Stimulated activated CD4-positive, alpha-beta T cell treated with anti-CD3 and anti-CD28 coated beads, Interleukin-2, amount 100 ng/mL, for 48 hours (primary cell): Measurements from ENCODE around the gene GCAT.
A peak's percentile ranks its signal among the peaks of the same experiment; 100 is the strongest.

Source experiments
- DNase-seq, 2 donors: peaks; one replicate each; pipeline ENCODE4 v3.0.0-alpha.2; 2020

The GCAT gene

GRCh38 chr22:37846433-37846832 is 38.7 kb downstream of the GCAT start:
- no peak for DNase-seq

DNA sequence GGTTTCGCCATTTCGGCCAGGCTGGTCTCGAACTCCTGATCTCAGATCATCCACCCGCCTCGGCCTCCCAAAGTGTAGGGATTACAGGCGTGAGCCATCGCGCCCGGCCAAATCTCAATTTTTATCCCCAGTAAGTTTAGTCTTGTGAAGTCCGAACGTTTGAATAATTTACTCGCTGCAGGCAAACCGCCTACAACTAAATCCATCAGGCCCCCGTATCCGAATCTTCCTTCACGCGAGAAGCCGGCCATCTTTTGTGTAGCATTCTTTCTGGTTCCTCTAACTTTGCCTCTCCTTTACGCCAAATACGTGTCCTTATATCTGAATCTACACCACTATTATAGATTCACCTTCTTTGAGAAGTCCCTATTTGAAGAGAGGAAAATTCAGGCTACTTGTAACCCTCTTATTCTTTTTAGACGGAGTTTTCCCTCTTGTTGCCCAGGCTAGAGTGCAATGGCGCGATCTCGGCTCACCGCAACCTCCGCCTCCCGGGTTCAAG is 40.9 kb downstream of the GCAT start:
- peak in 1 of 2 donors; percentile 17 for DNase-seq

DNA sequence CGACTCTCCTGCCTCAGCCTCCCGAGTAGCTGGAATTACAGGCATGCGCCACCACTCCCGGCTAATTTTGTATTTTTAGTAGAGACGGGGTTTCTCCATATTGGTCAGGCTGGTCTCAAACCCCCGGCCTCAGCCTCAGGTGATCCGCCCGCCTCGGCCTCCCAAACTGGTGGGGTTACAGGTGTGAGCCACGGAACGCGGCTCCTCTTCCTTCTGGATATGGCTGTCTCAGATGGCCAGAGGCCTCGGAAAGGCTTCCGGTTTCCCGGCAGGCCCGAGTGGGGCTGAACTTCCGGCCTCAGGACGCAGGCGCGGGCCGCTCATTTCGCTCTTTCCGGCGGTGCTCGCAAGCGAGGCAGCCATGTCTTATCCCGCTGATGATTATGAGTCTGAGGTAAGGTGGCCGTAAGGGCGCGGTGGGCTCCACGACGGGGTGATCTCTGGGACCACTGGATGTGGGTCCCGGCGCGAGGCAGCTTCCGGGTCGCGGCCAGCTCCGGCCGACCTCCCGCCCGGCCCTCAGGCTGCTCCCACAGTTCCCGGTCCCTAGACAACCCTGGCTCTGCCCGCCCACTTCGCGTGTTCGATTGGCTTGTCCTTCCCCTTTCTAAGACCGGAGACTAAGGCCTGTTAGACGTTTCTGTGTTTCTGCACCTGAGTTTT is 41.5 kb downstream of the GCAT start, which contains the start of gene EIF3L:
TSS of gene EIF3L (plus strand) at position 331 of the 663 bp plus-strand sequence. CDS start at position 362, 31 bp downstream.
- DNase-seq, result peak; percentile 83 to 84

GRCh38 chr22:37850801-37851200 is 43.1 kb downstream of the GCAT start:
- DNase-seq, result no peak

DNA sequence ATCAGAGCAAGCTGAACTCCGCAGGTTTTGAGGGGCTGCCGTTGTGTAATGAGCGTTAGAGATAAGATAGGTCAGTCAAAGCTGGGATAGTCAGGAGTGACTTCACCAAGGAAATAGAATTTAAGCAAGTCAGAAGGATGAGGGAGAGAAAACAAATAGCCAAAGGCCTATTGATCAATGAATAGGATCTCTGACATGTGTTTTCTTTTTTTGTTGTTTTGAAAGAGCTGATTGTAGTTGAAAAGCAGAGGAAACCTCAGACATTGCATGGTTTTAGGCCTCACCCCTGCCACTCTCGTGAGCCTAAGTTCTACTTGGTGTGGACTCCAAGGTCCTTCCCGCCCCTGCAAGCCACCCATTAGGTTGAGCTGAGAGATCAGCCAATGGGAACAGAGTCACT is 44.7 kb downstream of the GCAT start:
- DNase-seq, result no peak

DNA sequence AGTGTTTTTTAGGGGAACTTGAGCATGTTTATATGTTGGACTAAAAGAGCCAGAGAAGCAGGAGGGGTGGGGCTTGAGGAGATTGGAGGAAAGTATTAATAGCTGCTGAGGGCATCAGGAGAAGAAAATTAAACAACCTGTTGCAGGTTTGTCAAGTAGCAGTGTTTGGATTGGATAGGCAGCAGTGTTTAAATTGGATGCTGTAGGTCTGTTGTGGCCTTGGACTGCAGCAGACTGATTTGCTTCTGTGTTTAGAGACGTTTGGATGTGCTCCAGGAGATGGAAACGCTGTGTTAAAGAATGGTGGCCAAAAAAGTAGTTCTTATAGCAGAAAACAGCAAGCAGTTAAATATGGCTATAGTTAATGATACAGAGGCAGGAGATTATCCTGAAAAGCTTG is 47.2 kb downstream of the GCAT start:
- DNase-seq, result no peak

- DNase-seq, result no peak
These were observed 47.7 kb downstream of the GCAT start for GRCh38 chr22:37855462-37855861.

- no peak for DNase-seq
These were observed 53.2 kb downstream of the GCAT start for GRCh38 chr22:37860796-37861421.

GRCh38 chr22:37862570-37863325 is 55.0 kb downstream of the GCAT start:
- no peak for DNase-seq

DNA sequence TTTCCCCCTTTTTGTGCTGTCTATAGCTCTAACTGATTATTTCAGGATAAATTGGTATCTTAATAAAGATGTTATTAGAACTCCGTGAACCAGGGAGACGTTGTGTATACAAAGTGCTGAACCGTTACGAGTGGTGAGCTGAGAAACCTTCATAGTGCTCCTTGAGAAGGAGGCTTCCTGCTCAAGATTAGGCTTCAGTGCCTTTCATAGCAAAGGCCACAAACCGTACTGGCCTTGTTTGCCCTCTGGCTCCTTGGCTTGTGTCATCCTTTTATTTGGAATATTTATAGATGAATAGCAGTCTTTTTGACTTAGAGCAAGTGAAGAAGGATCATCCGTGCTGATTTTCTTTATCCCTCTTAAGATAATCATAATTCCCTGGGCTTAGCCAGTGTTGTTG is 57.8 kb downstream of the GCAT start:
- no peak for DNase-seq
